Spleen (tissue), 7 donors: ENCODE data around the gene KIAA0040.

Source experiments
- CTCF ChIP-seq, 11 experiments: fragments of 200-600 bp in 7 of 11; fragments of 450-650 bp in 4 of 11; sonication (generic) in 4 of 11; IDR thresholded peaks in 8 of 11; conservative IDR thresholded peaks in 3 of 11; 1 replicate in 7 of 11; 2 replicates in 4 of 11; pipeline versions ENCODE4 v1.4.0 to v1.8.0; 2016 to 2021; ENCODE audit warnings: antibody characterized with exemption in 11 of 11, inconsistent platforms in 4 of 11, mild to moderate bottlenecking in 1 of 11
- POLR2A ChIP-seq, 3 donors: fragments of 450-650 bp; IDR thresholded peaks; one replicate each; pipeline ENCODE4 v1.5.1; 2017; ENCODE audit warnings: antibody characterized with exemption in 3 of 3, mild to moderate bottlenecking in 1 of 3
- POLR2AphosphoS5 ChIP-seq, 3 donors: sonication (generic); formaldehyde crosslinking; IDR thresholded peaks; one replicate each; pipeline ENCODE4 v1.5.1; 2017; ENCODE audit warnings: antibody characterized with exemption in 3 of 3
- donor health status: DM: no; HTN: no; CAD: no; lungs with moderate emphysema.
- donor health status: DM: no; HTN: no; CAD: no.
- donor health status: DM: no; HTN: no; CAD: no.

- TF ChIP-seq CTCF (IDR thresholded peaks at IDR 0.05 in 8 of 11, conservative IDR thresholded peaks at IDR 0.05 in 3 of 11) (no peak), POLR2AphosphoS5 (IDR thresholded peaks at IDR 0.05) (no peak), POLR2A (IDR thresholded peaks at IDR 0.05) (no peak)
Measured at GRCh38 chr1:175204330-175204729, 11.8 kb upstream of the KIAA0040 start.
